CMK (cell line): ENCODE results near the gene QKI.

Source experiments
- DNase-seq: peaks from one replicate; pipeline ENCODE4 v3.0.0-alpha.2; 2010; ENCODE audit warnings: low read depth

The QKI gene

DNA sequence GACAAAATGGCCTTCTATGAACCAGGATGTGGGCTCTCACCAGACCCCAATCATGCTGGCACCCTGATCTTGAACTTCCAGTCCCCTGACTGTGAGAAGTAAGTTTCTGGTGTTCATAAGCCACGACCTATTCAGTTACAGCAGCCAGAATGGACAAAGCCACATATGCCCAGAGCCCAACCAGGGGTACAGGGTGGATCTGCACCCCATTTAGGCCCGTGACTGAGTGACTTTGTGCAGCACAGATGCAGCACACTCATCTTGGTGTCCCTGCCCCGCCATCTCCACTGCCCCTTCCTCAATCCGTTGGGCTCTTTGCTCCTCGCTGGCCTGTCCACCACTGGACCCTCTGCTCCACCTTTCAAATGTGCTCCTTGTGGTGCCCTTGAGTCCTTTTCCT lies 205.6 kb downstream of the QKI start:
- DNase-seq: no peak

DNA sequence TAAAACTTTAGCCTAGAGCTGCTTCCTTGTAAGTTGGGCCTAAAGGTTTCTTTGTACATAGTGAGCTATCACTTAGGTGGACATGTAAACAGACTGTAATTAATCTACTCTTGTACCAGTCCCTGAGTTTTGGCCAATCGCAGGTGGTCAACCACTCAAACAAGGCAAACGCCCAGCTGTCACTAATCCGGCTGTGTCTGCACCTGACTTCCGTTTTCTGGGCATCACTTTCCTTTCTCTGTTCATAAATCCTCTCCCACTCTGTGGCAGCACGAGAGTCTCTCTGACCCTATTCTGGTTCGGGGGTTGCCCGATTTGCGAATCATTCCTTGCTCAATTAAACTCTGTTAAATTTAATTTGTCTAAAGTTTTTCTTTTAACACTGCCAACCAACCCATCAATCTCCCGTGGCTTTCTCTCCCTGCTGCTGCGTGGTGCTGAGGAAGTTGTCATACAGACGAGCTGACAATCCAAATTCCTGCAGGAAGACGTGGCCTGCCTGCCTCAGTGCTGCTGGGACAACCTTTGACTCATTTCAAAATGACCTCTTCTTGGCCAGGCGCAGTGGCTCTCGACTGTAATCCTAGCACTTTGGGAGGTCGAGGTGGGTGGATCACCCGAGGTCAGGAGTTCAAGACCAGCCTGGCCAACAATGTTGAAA lies 206.3 kb downstream of the QKI start:
- DNase-seq: no peak

GRCh38 chr6:163625265-163625664 lies 210.7 kb downstream of the QKI start:
- DNase-seq: no peak

DNA sequence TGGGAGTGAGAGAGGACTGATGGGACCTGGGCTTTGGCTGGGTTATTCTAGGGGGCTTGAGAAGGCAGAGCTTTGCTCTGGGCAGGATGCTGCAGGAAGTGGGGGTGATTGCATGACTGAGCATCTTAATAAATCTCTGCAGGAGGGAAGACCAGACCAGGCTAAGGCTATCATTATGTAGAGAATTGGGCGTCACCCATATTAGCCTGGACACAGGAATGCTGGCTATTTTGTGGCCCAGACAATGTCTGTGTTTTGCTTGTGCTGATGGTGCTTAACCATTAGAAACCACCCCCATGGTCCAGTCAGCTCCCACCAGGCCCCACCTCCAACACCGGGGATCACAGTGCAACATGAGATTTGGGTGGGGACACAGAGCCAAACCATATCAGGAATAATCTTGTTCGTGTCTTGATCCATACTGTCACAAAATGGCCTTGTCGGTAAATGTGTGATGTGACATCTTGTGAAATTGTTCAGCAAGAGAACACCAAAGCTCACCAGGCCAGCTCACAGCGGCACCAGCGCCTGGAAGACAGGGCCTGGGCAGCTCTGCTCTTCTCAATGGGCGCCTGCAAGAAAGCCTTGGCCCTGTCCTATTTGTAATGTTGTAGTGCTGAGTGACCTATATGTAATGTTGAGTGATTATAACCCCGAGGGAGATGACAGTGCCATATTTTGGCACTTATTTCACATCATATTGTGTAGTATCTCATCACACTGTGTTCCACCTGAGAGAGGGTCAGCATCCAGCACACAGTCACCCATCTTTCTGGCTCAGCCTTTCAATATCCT lies 211.8 kb downstream of the QKI start:
- no peak for DNase-seq

DNA sequence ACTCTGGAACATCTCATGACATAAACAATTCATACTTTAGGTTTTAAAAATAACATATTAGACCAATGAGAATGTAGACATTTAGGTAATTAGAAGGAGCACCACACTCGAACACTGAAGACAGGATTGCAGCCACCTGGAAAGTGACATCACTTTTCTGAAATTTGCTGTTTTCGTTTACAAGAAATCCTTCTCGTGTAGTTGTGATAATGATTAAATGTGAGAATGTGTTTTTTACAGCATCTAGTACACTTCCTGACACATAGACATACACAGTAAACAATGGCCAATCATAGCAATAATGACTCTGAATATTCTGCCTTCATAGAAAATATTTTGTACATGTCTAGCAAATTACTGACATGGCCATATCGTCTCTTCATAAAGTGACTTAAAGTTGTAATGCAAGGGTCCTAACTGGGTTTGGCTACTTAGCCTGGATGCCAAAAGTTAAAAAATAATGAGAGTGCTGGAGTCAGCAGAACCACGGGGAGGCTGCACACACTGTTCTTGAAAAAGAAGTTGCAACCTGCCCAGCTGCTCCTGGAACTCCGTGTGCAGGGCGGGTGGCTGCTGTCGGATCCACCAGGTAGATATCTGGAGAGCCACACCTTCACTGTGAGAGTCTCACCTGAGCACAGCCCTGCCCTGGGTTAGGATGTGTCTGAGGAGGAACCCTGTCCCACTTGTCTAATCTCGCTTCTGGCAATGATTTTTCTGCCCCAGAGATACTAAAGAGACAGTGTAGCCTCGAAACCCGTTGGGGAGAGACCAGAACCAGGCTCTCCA lies 212.9 kb downstream of the QKI start:
- DNase-seq: no peak
